ENCODE measurements around the gene RAB3IL1.

DNA sequence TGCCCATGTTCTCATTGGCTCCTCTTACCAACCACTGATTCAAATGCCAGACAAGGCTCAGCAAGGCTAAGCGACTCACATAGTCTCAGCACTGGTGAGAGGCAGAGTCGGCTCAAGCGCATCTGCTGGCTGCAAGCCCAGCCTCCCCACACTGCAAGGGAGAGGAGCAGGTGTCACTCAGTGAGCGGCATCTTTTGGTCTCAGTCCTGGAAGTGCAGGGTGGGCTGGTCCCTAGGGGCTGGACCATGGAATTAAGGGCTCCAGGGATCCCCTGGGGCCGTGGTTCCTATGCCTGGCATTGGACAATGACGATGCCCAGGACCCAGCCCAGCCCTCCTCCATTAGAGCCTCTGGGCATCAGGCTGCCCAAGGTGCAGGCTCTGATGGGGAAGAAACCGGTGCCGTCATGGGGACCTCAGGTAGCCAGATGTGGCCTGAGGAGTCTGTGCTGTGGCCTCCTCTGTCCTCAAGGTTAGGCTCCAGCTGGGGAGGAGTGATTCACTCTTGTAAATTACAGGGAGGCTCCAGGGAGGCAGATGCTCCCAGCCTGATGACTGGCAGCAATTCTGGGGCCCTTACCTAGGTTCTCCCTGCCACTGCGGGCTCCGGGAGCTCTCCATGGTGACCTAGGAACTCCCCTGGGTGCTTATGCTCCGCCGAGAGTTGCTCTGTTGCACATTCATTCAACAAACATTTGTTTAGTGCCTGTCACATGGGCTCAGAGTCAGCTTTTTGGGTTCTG is 61.3 kb downstream of the RAB3IL1 start:
- TF ChIP-seq EZH2 (IDR thresholded peaks at IDR 0.05) (no peak), POLR2AphosphoS5 (IDR thresholded peaks at IDR 0.05; ENCODE audit: borderline replicate concordance, low read depth, low read length) (no peak)

All from SK-N-MC (cell line).